ENCODE results near the gene FCRL5.
"Not testable (repeated sequence)": the region's sequence is repeated elsewhere in the genome, so short reads cannot be mapped to it uniquely, and the experiment has no call there.

Gene FCRL5

DNA sequence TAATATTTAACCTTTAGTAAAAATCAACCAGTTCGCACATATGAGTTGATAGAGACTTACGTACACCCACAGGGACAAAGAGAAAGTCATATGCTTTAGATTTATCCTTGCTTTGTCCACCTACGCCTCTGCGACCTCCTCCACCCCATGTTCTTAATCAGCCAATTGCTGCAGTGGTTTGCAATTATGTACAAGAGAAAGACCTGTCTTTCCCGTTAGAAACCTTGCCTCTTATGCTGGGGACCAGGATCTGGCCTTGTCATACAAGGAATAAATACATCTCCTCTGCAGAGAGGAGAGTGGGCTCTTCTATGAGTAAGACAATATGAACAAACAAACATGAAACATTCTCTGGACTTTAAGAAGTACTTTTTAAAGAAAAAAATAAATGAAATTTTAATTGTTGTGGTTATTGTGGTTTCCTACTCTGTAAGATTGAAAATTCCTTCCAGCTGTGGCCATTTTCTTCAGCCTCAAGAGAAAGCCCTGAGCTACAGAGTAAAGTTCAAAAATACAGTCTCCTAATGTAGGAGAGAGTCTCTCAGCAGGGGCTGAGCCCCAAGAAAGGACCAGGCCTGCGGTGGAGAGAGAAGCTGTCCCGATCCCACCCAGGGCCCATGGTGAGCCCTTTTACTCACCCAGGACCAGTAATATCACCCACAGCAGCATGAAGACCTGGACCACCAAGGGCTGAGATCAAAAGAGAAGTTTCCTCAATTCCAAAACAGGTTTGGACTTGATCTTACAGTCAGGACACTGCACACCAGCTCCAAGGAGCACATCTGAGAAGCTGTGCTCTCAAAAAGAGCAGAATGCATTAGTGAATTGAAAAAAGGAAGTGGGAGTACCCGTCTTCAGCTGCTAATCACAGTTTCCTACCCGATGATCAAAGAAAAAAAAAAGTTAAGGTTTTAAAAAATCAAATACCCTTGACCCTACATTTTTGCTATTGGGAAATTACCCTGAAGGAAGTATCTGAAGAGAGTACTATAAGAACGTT is at the start of gene FCRL5:
Gene FCRL5 (minus strand): TSS at position 822 of the 1,000 bp plus-strand sequence. CDS start 153 bp downstream, at position 669.
- no peak within 1 kb of the TSS for H3K27ac ChIP-seq

DNA sequence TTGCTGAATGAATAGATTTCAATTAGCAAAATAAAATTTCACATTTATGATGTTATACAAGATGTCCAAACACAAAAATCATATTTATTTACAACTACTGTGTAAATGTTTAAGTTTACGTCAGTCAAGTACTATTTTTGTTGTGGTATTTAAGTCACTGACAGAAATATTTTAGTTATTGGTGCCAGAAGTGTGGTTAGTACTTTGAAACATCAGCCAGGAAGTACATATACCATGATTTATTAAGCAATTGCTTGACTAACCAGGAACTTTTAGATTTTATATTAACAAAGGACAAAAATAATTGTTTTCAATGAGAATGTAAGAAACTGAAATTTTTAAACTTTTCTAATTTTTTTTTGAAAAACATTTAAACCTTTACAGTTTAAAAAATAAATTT is 47.9 kb upstream of the FCRL5 start:
- Histone ChIP-seq H3K4me3 (no peak overlapping the region), H3K27ac (no peak overlapping the region)

More for the DNA sequence above, at the start of gene FCRL5:
- peak within 1 kb of the TSS in 1 of 7 experiments; percentile 0 for H3K4me3 ChIP-seq

DNA sequence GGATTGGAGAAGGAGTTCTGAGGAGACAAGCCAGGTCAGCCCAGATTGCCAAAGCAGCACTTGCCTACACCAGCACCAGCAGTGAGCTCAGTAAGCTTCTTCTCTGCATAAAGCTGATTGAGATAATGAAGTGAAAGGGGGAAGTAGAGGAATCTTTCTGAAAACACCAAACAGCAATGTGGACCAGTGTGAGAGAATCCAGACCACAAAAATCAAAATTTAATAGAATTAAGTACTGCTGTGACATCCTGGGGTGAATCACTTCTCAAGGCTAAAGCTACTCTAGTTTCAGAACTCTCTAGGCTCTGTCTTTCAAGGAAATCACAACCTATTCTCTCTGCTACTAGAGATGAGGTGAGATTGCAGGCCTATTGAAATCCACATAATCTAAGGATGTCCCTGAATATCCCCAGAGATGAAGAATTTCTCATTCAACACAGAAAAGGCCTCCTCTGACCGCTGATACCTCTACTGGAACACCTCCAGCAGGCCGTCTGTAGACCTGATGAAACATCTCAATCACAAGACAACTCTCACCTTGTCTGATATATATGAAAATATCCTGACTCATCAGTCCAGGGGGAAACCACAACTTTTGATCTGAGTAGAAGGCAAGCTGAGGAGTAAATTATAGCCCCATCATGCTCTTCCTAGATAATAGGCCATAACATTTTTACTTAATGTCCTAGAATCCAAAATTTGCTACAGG is 45.8 kb upstream of the FCRL5 start, which contains the start of gene FCRL4:
Gene FCRL4 (minus strand): TSS at position 127 of the 709 bp plus-strand sequence. CDS start 141 bp downstream, outside the sequence.
- H3K4me3 ChIP-seq = no peak within 1 kb of the TSS
- H3K27ac ChIP-seq = no peak within 1 kb of the TSS

DNA sequence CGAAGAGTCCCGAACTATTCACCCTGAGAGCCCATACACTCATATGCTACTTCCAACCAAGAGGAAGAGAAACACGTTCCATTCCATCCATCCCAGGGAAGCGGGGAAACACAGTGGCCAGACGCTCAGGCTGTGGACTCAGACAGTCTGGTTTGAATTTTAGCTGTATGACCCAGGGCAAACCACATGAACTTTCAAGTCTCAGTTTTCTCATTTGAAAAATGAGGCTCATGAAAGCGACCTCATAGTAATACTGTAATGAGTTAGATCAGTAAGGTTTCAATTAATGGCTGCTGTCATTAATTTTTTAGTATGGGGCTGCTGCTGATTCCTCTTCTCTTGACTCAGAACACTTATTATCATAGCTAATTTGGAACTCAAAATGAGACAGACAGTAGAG is 44.1 kb upstream of the FCRL5 start:
- no peak overlapping the region for H3K4me3 ChIP-seq
- no peak overlapping the region for H3K27ac ChIP-seq

DNA sequence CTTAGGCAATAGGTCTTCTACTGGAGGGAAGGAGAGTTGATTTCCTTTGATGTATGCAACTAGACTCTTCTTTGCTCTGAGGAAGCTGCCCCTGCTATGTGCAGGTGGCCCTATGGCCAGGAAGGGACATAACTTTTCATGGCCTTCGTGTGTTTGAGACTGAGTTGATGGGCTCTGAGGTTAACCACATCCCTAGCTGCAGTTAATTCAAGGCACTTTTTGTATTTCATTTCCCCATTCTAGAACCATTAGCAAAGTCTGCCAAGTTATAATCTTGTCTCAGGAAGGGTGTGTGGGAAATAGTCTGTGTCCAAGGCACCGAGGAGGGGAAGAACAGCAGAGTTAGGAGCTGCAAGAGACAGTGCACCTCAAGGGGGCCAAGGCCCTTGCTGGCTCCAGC is 43.0 kb upstream of the FCRL5 start:
- Histone ChIP-seq H3K4me3 (no peak overlapping the region), H3K27ac (no peak overlapping the region)

DNA sequence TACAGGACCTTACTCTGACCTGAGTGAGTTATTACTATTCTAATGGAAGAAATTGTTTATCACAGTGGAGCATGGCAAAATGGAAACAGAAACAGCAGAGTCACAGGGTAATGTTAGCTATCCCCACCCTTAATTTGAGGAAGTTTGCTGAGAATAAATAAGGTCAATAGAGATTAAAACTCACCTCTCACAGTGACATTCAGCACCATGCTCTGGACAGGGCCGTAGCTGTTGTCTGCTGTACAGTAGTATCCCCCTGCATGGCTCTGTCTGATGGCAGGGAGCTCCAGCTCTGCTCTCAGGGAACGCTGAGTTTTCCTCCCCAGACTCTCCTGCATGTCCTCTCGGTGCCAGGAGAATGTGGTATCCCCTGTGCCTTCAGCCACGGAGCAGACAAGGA is 33.7 kb upstream of the FCRL5 start:
- H3K4me3 ChIP-seq = no peak overlapping the region
- no peak overlapping the region for H3K27ac ChIP-seq

DNA sequence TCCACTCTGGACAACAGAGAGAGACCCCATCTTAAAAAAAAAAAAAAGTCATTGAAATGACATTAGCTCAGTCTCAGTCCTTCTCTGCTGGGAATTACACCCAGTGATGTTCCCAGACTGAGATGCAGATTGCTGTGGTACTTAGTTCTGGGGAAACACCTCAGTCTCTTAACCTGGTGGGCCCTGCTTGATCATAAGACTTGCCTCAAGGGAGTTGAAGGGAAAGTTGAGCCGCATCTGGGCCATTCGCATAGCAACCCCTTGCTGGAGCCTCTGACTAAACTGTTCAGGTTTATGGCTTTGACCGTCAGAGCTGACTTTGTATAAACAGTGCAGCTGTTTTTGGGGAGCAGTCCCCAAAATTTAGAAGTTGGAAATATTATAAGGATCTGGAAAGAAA is 32.2 kb upstream of the FCRL5 start:
- no peak overlapping the region for H3K27ac ChIP-seq
- no peak overlapping the region for H3K4me3 ChIP-seq

DNA sequence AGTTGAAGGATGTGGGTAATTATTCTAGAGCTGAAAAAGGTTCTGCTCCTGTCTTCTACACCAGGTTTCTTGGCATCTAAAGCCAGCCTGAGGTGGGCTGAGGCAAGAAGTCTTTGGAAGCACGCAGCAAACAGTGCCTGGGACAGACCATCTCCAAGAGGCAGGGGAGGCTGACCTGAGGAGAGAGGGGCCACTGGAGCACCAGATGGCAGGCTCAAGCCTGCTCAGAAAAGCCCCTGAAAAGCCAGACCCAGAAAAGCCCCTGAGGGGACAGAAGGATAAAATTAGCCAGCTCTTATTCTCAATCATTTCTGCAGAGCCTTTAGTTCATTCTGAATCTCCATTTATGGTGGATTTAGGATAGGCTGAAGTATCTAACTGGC is 28.5 kb upstream of the FCRL5 start:
- no peak overlapping the region for H3K27ac ChIP-seq

DNA sequence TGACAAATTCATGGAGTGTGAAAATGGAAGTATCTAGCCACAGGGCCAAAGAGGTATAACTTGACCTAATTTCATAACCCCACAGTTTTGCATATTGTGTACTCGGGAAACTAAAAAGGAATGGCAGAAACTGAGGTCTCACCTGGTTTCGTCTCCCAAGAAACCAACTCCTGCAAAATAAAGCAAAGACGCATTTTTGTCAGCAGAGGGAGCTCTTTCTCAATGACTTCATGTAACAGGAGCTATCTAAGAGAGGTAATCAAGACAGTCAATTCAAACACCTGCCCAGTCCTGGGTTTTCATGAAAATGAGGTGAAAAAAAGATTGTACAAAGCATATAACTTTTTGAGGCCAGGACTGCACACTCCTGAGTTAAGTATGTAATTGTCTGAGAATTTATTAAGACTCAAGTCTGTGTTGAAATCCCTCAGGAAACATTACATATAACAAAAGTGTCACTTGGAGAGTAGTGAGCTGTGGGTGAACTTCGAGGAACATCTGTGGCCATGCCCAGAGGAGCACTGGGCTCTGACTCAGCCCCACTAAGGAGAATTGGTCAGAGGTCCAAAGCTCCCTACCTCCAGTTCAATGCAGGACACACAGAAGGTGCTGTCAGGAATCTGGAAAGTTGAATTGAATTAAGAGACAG is 28.0 kb upstream of the FCRL5 start:
- Histone ChIP-seq H3K27ac (no peak overlapping the region), H3K4me3 (no peak overlapping the region)

More for the DNA sequence above, 28.5 kb upstream of the FCRL5 start:
- no peak overlapping the region for H3K4me3 ChIP-seq

DNA sequence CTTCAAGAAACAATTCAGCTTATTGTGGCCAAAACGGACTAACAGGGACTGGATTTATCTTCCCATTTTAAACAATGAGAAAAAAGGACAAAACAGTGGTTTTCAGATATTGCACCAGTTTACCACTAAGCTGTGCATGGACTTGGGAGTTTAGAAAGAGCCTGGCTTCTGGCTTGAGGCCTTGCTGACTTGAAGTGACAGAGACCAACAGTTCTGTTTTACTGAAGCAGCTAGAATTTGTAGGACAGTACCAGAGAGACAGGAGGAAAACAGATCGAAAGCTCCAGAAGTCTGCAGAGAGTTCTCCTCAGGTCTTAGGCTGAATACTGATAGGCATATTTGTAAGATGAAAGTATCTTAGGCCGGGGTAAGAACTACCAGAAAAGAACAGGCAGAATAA is 25.1 kb upstream of the FCRL5 start:
- no peak overlapping the region for H3K4me3 ChIP-seq

DNA sequence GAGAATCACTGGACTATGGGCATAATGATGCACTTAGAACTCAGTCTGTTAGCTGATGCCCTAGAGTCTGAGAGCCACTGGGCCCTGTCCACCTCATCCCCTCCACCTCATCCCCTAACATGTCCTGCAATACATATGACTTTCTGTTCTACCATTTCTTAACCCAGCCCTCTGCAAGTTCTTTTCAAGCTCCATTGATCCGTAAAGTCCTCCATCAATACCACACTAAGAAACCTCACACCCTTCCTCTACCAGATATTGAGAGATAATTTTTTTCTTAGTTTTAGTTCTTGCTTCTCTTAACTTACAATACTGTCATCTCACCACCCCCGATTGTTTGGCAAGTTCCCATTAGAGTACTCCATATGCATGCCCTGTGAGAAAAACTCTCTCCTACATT is 23.4 kb upstream of the FCRL5 start:
- Histone ChIP-seq H3K4me3 (no peak overlapping the region), H3K27ac (no peak overlapping the region)

More for the DNA sequence above, 25.1 kb upstream of the FCRL5 start:
- no peak overlapping the region for H3K27ac ChIP-seq

DNA sequence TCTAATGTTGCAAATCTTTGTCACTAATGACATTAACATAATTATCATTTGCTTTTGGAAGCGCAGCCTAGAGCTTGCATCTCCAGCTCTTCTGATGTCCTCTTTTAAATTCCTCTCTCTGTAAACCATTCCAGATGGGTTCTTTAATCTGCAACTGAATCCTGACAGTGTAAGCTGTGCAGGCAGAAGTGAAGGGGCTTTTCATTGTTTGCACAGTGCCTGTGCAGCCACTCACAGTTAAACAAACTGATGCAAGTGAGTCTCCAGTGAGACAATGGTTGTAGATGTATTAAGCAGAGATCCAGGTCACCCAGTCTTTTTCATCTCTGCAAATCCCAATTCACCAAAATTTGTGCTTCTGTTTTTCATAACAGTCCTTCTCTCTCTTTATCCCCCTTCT is 22.5 kb upstream of the FCRL5 start:
- Histone ChIP-seq H3K27ac (no peak overlapping the region), H3K4me3 (no peak overlapping the region)

DNA sequence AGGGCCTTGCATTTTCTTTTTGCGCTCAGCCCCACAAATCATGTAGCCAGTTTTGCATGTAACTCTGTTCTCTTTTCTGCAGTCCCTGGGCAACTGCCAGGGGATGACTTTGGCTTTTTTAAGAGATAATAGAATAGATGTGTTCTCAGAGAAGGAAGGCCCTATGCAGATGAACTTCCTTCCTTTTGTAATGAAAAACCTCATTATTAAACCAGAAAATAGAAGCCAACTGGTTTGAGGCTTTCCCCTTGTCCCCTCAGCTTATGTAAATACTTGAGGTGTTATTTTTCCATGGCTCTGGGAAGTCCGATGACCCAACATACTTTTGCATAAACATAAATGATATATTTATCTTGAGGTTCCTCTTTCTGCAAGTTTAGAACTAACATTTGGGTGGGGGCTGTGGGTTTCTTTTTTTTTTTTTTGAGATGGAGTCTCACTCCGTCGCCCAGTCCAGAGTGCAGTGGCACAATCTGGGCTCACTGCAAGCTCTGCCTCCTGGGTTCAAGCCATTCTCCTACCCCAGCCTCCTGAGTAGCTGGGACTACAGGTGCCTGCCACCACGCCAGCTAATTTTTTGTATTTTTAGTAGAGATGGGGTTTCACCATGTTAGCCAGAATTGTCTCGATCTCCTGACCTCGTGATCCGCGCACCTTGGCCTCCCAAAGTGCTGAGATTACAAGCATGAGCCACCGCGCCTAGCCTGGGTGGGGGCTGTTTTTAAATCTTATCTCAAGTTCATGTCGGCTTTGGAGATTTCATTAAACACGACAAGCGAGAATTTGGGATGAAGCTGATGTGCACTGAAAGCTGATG is 14.4 kb upstream of the FCRL5 start:
- Histone ChIP-seq H3K4me3 (no peak overlapping the region), H3K27ac (no peak overlapping the region)

DNA sequence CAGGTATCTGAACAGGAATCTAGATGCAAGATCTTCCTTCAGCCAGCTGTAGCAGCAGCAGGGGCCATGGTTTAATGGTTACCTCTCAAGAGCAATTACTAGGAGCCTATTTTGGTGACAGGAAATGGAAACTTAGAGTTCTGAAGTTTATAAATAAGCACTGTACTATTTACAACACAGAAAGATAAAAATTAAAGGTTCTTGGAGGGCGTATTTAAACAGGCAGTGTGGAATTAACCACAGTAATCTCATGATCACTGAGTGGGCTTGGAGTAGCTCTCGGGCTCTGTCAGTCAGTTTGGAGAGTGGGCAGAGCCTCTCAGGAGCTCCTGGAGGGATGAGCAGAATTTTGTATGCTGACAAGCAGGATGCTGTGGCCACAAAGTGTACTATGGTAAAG is 10.2 kb upstream of the FCRL5 start:
- H3K4me3 ChIP-seq = no peak overlapping the region
- no peak overlapping the region for H3K27ac ChIP-seq

DNA sequence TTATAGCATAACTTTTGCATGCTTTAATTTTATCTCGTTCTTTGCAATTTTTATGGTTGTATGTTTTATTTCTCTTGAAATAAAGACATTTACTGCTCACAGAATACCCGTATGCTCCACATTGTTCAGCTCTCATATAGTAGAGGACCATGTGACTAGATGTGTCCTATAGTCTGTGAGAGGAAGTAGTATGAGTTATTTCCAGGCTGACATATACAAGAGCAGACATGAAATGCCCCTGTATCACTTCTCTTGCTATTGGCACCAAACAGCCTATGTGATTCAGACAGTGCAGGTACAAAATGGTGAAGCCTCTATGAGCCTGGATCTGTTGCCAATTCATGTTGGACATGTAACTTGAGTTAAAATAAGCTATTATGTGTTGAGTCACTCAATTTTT is 5.8 kb upstream of the FCRL5 start:
- Histone ChIP-seq H3K4me3 (no peak overlapping the region), H3K27ac (no peak overlapping the region)

DNA sequence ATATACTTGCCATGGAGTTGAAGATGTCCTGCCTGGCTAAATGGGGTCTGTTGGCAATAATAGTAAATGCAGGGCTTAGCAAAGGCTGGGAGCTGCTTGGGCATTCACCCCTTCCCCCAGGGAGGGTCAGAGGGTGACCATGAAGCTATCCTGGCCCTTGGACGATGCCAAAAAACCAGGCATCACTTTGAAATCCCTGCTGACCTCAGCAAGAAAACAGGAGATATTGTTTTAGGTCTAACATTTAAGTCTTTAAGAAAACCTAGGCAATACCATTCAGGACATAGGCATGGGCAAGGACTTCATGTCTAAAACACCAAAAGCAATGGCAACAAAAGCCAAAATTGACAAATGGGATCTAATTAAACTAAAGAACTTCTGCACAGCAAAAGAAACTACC is 4.2 kb downstream of the FCRL5 start:
- H3K4me3 ChIP-seq, H3K27ac ChIP-seq: not testable (repeated sequence)

DNA sequence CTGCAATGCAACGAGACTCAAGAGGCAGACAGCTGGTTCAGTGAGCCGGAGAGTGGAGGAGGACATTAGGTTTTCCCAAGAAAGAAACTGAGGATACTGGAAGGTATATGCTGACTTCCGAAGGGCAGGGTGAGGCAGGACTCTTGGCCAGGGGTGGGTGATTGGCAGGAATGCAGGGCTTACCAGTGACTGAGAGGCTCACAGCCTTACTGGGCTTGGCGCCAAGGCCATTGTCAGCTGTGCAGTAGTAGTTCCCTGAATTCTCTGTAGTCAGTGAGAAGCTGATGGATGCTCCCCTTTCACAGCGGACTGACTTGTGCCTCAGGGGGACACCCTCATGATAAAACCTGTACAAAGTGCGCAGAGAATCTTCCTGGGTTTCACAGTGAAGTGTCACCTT is 9.6 kb downstream of the FCRL5 start:
- H3K4me3 ChIP-seq = no peak overlapping the region

DNA sequence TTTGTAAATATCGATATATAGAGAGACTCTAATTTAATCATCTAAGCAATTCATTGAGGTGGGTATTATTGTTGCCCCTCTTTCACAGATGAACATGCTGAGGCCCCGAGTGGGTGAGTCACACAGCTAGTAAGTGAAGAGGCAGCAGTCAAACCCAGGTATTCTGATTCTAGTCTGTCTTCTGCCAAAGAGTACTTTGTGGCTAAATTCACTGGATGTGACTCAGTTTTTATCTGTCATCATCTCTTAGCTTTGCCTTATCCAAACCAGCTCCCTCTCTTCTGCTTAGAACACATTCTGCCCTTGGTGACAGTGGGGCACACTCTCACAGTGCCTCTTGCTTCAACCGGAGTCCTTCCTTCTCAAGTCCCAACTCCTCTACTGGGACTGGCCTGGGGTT is 11.5 kb downstream of the FCRL5 start:
- no peak overlapping the region for H3K4me3 ChIP-seq
- no peak overlapping the region for H3K27ac ChIP-seq

More for the DNA sequence above, 9.6 kb downstream of the FCRL5 start:
- no peak overlapping the region for H3K27ac ChIP-seq

DNA sequence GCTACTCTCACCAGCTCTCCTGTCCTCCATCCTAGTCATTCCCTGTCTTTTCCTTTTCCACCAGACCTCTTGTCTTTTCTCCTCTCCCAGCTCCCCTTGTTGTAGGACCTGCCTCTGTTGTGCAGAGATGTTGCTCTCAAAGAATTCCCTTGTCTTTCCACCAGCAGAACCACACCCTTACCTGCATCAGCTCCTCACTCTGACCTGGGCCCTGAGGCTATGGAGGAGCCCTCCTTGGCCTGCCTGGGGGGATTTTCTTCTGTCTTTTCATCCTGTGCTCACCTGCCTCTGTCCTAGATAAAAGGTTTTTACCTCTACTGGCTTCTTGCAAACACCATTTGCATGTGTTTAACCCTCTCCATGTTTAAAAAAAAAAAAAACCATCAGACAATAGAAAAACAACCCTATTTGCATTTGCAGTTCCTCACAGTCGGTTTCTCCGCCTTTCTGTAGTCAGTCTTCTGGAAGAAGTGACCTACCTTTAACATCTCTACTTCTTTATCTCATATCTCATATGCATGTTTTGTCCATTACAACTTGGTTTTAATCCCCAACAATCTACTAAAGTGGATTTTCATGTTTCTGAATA is 12.1 kb downstream of the FCRL5 start:
- Histone ChIP-seq H3K4me3 (no peak overlapping the region), H3K27ac (no peak overlapping the region)

All from skin epidermis (tissue), 12 donors.